ENCODE data around the gene AIF1L. TPM values are rescaled to one million over a fixed set of nuclear protein-coding genes. Genes with fewer than 3 reads are reported as not detected.

AIF1L gene
- total RNA-seq = 10 to 100 TPM; 17.4 to 38.1 TPM
- polyA plus RNA-seq = 10 to 100 TPM in 1 of 2 donors, 1 to 10 TPM in 1; 5.5 to 37.8 TPM
- long read RNA-seq, donor 1, transcript AIF1L-201 (6 exons, 3,364 nt) = major isoform, 38 of 64 reads
- long read RNA-seq, donor 1, transcript AIF1L-208 (6 exons, 3,398 nt) = minor isoform, 5 of 64 reads
- long read RNA-seq, donor 1, partial matches to known transcripts = 18 of 64 reads
- long read RNA-seq, donor 1, other reads (novel, unspliced or antisense) = 2 of 64 reads
- long read RNA-seq, donor 2, transcript AIF1L-201 (6 exons, 3,364 nt) = major isoform, 17 of 27 reads
- long read RNA-seq, donor 2, partial matches to known transcripts = 2 of 27 reads
- long read RNA-seq, donor 2, other reads (novel, unspliced or antisense) = 7 of 27 reads

DNA sequence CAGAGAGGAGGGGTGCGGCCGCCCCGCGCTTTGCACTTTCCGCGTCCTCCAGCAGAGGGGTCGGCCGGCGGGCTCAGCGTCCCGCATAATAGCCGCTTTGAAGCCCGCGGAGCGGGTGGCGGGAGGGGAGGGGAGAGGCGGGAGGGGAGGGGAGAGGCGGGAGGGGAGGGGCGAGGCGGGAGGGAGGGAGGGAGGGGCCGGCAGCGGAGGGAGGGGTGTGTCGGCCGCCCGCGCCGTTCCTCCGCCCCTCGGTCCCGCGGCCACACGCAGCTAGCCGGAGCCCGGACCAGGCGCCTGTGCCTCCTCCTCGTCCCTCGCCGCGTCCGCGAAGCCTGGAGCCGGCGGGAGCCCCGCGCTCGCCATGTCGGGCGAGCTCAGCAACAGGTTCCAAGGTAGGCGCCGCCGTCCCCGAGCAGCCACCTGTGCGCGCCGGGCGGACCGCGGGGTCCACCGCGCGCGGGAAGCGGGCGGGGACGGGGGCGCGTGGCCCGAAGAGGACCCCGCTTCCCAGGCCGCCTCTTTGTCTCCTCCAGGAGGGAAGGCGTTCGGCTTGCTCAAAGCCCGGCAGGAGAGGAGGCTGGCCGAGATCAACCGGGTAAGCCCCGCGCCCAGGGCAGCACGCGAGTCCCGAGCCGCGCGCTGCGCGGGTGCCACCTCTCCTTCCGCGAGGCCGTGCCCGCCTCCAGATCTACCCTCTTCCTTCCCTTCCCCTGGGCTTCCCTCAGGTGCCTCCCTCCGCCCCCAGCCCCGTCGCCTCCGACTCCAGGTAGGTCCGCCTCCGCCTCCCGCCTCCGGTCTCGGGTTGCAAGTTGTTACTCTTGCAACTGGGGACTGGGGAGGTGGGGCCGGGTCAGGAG lies at the start of gene AIF1L:
Gene AIF1L, plus strand, starts transcription at position 263 of the 857 bp plus-strand sequence. Its CDS starts 99 bp downstream, at position 362.
- no peaks in the 10 kb centered on the region for H3K9me3 ChIP-seq (ENCODE audit: control insufficient read depth, low read length)
- DNase-seq (peak in 1 of 2 donors; percentile 76), ATAC-seq (ENCODE audit: low FRiP score) (no peak)
- H3K27me3 ChIP-seq (ENCODE audit: control insufficient read depth in 1 of 2, insufficient read depth in 2 of 2, low read length in 1 of 2) = no peaks in the 10 kb centered on the region
- 0 to 1% methylated on average over 60 to 95 of the region's 99 CpGs for WGBS, 2 donors
- peak within 1 kb of the TSS; percentile 42 to 43 for H3K4me3 ChIP-seq (ENCODE audit: low read length in 2 of 2)
- peak within 1 kb of the TSS in 1 of 2 donors; percentile 20 for H3K27ac ChIP-seq (ENCODE audit: low read depth in 1 of 2, low read length in 2 of 2)
- H3K4me1 ChIP-seq (ENCODE audit: control insufficient read depth in 1 of 2, insufficient read depth in 2 of 2, low read length in 2 of 2) = no peaks in the 10 kb centered on the region
- H3K36me3 ChIP-seq (ENCODE audit: control insufficient read depth in 1 of 2, insufficient read depth in 2 of 2, low read length in 1 of 2) = no peaks in the 10 kb centered on the region
- intact Hi-C loops (cut with DNase I) = no loop called here

DNA sequence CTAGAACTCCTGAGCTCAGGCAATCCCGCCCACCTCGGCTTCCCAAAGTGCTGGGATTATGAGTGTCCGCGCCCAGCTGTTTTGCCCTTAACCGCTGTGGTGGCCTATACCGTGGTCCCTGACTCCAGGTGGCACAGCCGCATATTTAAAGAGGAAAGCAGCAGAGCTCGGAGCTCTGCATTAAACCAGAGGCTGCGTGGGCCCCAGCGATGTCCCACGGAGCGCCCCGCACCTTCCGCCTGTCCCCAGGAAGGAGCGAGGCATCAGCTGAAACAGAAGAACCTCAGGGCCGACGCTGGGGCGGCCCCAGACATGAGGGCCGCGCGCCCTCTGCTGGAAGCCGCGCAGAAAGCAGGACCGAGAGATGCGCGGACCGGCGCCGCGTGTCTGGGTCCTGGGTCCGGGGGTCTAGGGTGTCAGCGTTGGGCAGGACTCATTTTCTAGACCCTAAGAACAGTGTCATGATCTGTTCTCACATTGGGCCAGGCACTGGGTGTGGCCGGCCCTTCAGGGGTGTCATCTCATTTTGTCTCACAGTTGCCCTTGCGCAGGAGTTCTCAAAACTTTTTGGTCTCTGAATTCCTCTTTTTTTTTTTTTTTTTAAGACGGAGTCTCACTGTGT lies 49.6 kb upstream of the AIF1L start:
- H3K9me3 ChIP-seq (ENCODE audit: control insufficient read depth, low read length) = no peaks in the 10 kb centered on the region
- intact Hi-C loops (cut with DNase I) = loop anchor here (1.0 to 10.0 kb wide), 5 partner anchors 34 to 342 kb away; partner anchors contain the start of gene LAMC3 (in 1 of the 2)
- no peaks in the 10 kb centered on the region for H3K36me3 ChIP-seq (ENCODE audit: control insufficient read depth in 1 of 2, insufficient read depth in 2 of 2, low read length in 1 of 2)
- peak; percentile 67 to 91 for DNase-seq
- no peak overlapping the region for H3K27ac ChIP-seq (ENCODE audit: low read depth in 1 of 2, low read length in 2 of 2)
- 13 to 15% methylated on average over 34 to 35 of the region's 35 CpGs for WGBS, 2 donors
- H3K27me3 ChIP-seq (ENCODE audit: control insufficient read depth in 1 of 2, insufficient read depth in 2 of 2, low read length in 1 of 2) = no peaks in the 10 kb centered on the region
- H3K4me3 ChIP-seq (ENCODE audit: low read length in 2 of 2) = no peak overlapping the region
- ATAC-seq (ENCODE audit: low FRiP score) = peak; percentile 89
- H3K4me1 ChIP-seq (ENCODE audit: control insufficient read depth in 1 of 2, insufficient read depth in 2 of 2, low read length in 2 of 2) = no peaks in the 10 kb centered on the region

DNA sequence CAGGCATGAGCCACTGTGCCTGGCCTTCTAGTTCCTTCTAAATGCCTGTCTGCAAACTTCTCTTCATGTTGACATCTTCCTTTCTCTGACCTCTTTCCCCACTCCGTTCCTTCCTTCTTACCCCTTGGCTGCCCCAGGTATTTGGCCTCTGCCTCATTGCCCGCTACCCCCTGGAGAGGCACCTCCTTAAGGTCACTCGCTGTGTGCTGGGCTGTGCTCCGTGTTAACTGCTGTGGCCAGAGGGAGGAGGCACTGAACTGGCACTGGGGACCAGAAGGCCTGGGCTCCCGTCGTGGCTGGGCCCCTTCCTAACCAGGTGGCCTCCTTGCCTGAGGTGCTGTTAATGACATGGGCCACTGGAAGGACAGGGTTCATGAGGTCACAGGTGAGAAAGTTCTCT lies 48.0 kb upstream of the AIF1L start:
- Histone ChIP-seq H3K9me3 (ENCODE audit: control insufficient read depth, low read length) (no peaks in the 10 kb centered on the region), H3K4me3 (ENCODE audit: low read length in 2 of 2) (no peak overlapping the region), H3K27me3 (ENCODE audit: control insufficient read depth in 1 of 2, insufficient read depth in 2 of 2, low read length in 1 of 2) (no peaks in the 10 kb centered on the region), H3K27ac (ENCODE audit: low read depth in 1 of 2, low read length in 2 of 2) (no peak overlapping the region), H3K4me1 (ENCODE audit: control insufficient read depth in 1 of 2, insufficient read depth in 2 of 2, low read length in 2 of 2) (no peaks in the 10 kb centered on the region), H3K36me3 (ENCODE audit: control insufficient read depth in 1 of 2, insufficient read depth in 2 of 2, low read length in 1 of 2) (no peaks in the 10 kb centered on the region)
- no peak for DNase-seq
- ATAC-seq (ENCODE audit: low FRiP score) = no peak
- 47 to 74% methylated on average over 6 of the region's 6 CpGs for WGBS, 2 donors
- intact Hi-C loops (cut with DNase I) = loop anchor here (5.0 to 10.0 kb wide), 4 partner anchors 36 to 344 kb away; no protein-coding TSS in a partner anchor

- 96 to 97% methylated on average over 8 of the region's 8 CpGs for WGBS, 2 donors
Observed at GRCh38 chr9:131048820-131049219, 47.5 kb upstream of the AIF1L start.

DNA sequence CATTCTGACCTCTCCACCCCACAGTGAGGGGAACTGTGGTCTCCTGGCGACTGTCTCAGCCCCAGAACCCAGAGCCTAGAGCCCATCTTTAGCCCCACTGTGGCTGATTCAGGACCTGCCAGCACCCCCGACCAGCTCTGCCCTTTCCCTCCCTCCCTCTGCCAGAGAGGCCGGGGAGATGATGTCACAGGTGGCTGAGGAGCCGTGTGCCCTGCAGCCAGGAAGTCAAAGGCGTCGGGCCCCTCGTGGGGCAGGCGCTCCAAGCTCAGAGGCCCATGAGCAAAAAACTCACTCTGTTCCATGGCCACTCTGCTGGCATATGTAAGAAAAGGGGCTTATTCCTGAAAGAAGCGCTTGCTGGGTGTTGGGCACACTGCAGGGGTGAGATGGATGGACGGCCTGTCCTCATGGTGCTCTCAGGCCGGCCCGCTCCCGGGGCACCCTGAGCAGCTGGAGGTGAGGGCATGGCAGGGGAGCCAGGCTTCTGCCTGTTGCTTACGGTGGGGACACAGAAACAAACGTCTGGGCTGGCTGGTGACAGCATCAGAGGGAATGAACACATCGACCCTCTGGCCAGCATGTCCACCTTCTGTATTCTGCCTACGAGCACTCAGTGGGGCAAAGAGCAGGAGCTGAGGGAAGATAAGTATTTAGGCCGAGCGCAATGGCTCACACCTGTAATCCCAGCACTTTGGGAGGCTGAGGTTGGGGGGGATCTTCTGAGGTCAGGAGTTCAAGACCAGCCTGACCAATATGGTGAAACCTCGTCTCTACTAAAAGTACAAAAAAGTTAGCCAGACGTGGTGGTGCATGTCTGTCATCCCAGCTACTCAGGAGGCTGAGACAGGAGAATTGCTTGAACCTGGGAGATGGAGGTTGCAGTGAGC lies 46.3 kb upstream of the AIF1L start:
- Histone ChIP-seq H3K27ac (ENCODE audit: low read depth in 1 of 2, low read length in 2 of 2) (no peak overlapping the region), H3K4me3 (ENCODE audit: low read length in 2 of 2) (no peak overlapping the region), H3K27me3 (ENCODE audit: control insufficient read depth in 1 of 2, insufficient read depth in 2 of 2, low read length in 1 of 2) (no peaks in the 10 kb centered on the region), H3K36me3 (ENCODE audit: control insufficient read depth in 1 of 2, insufficient read depth in 2 of 2, low read length in 1 of 2) (no peaks in the 10 kb centered on the region), H3K9me3 (ENCODE audit: control insufficient read depth, low read length) (no peaks in the 10 kb centered on the region), H3K4me1 (ENCODE audit: control insufficient read depth in 1 of 2, insufficient read depth in 2 of 2, low read length in 2 of 2) (no peaks in the 10 kb centered on the region)
- no peak for ATAC-seq (ENCODE audit: low FRiP score)
- WGBS, 2 donors = 74 to 77% methylated on average over 21 of the region's 21 CpGs
- intact Hi-C loops (cut with DNase I) = loop anchor here (5.0 to 10.0 kb wide), 4 partner anchors 38 to 345 kb away; no protein-coding TSS in a partner anchor
- no peak for DNase-seq

More at GRCh38 chr9:131048820-131049219, 47.5 kb upstream of the AIF1L start:
- H3K27me3 ChIP-seq (ENCODE audit: control insufficient read depth in 1 of 2, insufficient read depth in 2 of 2, low read length in 1 of 2) = no peaks in the 10 kb centered on the region
- no peaks in the 10 kb centered on the region for H3K4me1 ChIP-seq (ENCODE audit: control insufficient read depth in 1 of 2, insufficient read depth in 2 of 2, low read length in 2 of 2)
- H3K9me3 ChIP-seq (ENCODE audit: control insufficient read depth, low read length) = no peaks in the 10 kb centered on the region
- ATAC-seq (ENCODE audit: low FRiP score) = no peak
- no peak overlapping the region for H3K4me3 ChIP-seq (ENCODE audit: low read length in 2 of 2)
- intact Hi-C loops (cut with DNase I) = loop anchor here (5.0 to 10.0 kb wide), 4 partner anchors 37 to 344 kb away; no protein-coding TSS in a partner anchor
- H3K36me3 ChIP-seq (ENCODE audit: control insufficient read depth in 1 of 2, insufficient read depth in 2 of 2, low read length in 1 of 2) = no peaks in the 10 kb centered on the region
- no peak for DNase-seq
- H3K27ac ChIP-seq (ENCODE audit: low read depth in 1 of 2, low read length in 2 of 2) = no peak overlapping the region

GRCh38 chr9:131050831-131051230 lies 45.5 kb upstream of the AIF1L start:
- ATAC-seq (ENCODE audit: low FRiP score) (no peak), DNase-seq (no peak)
- 90 to 92% methylated on average over 17 of the region's 17 CpGs for WGBS, 2 donors
- H3K4me1 ChIP-seq (ENCODE audit: control insufficient read depth in 1 of 2, insufficient read depth in 2 of 2, low read length in 2 of 2) = no peaks in the 10 kb centered on the region
- no peak overlapping the region for H3K27ac ChIP-seq (ENCODE audit: low read depth in 1 of 2, low read length in 2 of 2)
- no peak overlapping the region for H3K4me3 ChIP-seq (ENCODE audit: low read length in 2 of 2)
- no peaks in the 10 kb centered on the region for H3K27me3 ChIP-seq (ENCODE audit: control insufficient read depth in 1 of 2, insufficient read depth in 2 of 2, low read length in 1 of 2)
- H3K9me3 ChIP-seq (ENCODE audit: control insufficient read depth, low read length) = no peaks in the 10 kb centered on the region
- H3K36me3 ChIP-seq (ENCODE audit: control insufficient read depth in 1 of 2, insufficient read depth in 2 of 2, low read length in 1 of 2) = no peaks in the 10 kb centered on the region
- intact Hi-C loops (cut with DNase I) = no loop called here

- no peak for ATAC-seq (ENCODE audit: low FRiP score)
- Histone ChIP-seq H3K36me3 (ENCODE audit: control insufficient read depth in 1 of 2, insufficient read depth in 2 of 2, low read length in 1 of 2) (no peaks in the 10 kb centered on the region), H3K4me3 (ENCODE audit: low read length in 2 of 2) (no peak overlapping the region), H3K9me3 (ENCODE audit: control insufficient read depth, low read length) (no peaks in the 10 kb centered on the region), H3K27ac (ENCODE audit: low read depth in 1 of 2, low read length in 2 of 2) (no peak overlapping the region), H3K4me1 (ENCODE audit: control insufficient read depth in 1 of 2, insufficient read depth in 2 of 2, low read length in 2 of 2) (no peaks in the 10 kb centered on the region), H3K27me3 (ENCODE audit: control insufficient read depth in 1 of 2, insufficient read depth in 2 of 2, low read length in 1 of 2) (no peaks in the 10 kb centered on the region)
- intact Hi-C loops (cut with DNase I) = no loop called here
- 81% methylated on average over 25 of the region's 25 CpGs for WGBS, 2 donors
- no peak for DNase-seq
Observed at GRCh38 chr9:131051592-131052517, 44.5 kb upstream of the AIF1L start.
